AG04450 (cell line): ENCODE measurements around the gene KLHL17. TPM values are rescaled to one million over a fixed set of nuclear protein-coding genes. Genes with fewer than 3 reads are reported as not detected.
"Not testable (repeated sequence)": the region's sequence is repeated elsewhere in the genome, so short reads cannot be mapped to it uniquely, and the experiment has no call there.

Experiments used
- CTCF ChIA-PET: fragments of 300-600, 350-600 bp; formaldehyde crosslinking; extraction: SDS; loops from one replicate; lab custom pipeline; 2022; ENCODE audit warnings: antibody characterized with exemption, inconsistent platforms; lab: Charles Lee
- POLR2A ChIA-PET: fragments of 350-600 bp; formaldehyde crosslinking; extraction: SDS; loops from one replicate; lab custom pipeline; 2021; ENCODE audit warnings: antibody characterized with exemption, inconsistent platforms; lab: Yijun Ruan, JAX
- DNase-seq: peaks from one replicate; pipeline ENCODE4 v3.0.0-alpha.2; 2011; ENCODE audit warnings: low read depth, low spot score
- H3K27ac ChIP-seq: one replicate; pipeline ENCODE4 v1.5.1; 2012; ENCODE audit warnings: low read depth, low read length, control low read depth
- H3K27me3 ChIP-seq: one replicate; pipeline ENCODE4 v1.6.0; 2012; ENCODE audit warnings: low read length; ENCODE audit not compliant: control insufficient read depth, insufficient read depth
- H3K4me3 ChIP-seq: 2 replicates; pipeline ENCODE4 v1.5.1; 2011; ENCODE audit warnings: mild to moderate bottlenecking, low read depth, low read length, control low read depth
- H3K9me3 ChIP-seq: 2 replicates; pipeline ENCODE4 v1.5.1; 2012; ENCODE audit warnings: low read length; ENCODE audit not compliant: control insufficient read depth, insufficient read depth
- polyA plus RNA-seq: library from polyadenylated mRNA; depleted of rRNA; stranded (reverse); fragments of >200 nt; gene quantifications from 2 replicates; pipeline ENCODE4 v1.2.3, GENCODE V29; 2011
- TF ChIP-seq, protein P1 (sequence below): IDR thresholded peaks from 2 replicates; pipeline ENCODE4 v1.5.1; 2011; ENCODE audit warnings: low read depth, low read length, control low read depth, inconsistent platforms

Gene KLHL17
- polyA plus RNA-seq, 1 experiment, result 5.5 TPM

DNA sequence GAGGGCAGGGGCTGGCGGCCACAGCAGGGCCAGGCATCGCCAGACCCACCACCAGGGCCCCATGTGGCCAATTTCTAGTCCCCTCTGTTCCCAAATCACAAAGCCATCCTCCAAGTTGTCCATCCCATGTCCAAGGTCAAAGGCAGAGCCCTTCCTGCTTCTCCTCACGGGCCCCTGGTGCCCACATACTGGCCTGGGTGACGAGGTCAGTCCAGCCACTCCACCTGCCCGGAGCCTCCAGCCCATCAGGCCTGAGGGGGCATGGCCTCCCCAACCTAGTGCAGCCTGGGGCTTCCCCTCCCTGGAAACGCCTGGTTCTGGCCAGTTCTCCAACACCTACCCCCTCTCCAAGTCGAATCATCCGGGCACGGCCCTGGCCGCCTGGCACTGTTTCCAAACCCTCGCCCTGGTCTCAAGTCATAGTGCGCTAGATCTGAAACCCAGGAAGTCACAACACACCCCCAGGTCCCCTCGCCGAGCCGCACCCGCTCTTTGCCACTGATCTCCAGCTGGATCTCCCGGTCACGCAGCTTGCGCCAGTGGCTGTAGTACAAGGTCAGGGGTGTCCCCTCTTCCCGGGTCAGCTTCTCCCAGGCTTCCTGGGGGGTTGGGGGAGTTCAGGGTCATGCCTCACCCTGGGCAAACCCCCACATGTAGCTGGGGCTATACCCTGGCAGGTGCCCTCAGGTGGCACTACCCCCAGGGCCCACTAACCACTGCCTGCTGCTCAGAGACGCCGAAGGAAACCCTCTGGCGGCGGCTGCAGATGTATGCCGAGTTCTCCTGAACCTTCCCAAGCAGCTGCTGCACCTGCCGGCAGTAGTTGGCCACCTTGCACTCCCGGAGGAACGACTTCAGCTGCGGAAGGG, 14.5 kb upstream of the KLHL17 start:
- TF ChIP-seq, protein P1, sequence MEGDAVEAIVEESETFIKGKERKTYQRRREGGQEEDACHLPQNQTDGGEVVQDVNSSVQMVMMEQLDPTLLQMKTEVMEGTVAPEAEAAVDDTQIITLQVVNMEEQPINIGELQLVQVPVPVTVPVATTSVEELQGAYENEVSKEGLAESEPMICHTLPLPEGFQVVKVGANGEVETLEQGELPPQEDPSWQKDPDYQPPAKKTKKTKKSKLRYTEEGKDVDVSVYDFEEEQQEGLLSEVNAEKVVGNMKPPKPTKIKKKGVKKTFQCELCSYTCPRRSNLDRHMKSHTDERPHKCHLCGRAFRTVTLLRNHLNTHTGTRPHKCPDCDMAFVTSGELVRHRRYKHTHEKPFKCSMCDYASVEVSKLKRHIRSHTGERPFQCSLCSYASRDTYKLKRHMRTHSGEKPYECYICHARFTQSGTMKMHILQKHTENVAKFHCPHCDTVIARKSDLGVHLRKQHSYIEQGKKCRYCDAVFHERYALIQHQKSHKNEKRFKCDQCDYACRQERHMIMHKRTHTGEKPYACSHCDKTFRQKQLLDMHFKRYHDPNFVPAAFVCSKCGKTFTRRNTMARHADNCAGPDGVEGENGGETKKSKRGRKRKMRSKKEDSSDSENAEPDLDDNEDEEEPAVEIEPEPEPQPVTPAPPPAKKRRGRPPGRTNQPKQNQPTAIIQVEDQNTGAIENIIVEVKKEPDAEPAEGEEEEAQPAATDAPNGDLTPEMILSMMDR, result no peak
- Histone ChIP-seq H3K27me3 (no peaks in the 10 kb centered on the region), H3K9me3 (no peaks in the 10 kb centered on the region; the same call in 1 of the 2 replicates), H3K4me3 (no peak overlapping the region), H3K27ac (no peak overlapping the region)
- DNase-seq, result no peak
- CTCF ChIA-PET, result interaction anchor here (1.0 kb wide), 1 partner anchor 77 kb away, joined by 3 read pairs; no protein-coding TSS in a partner anchor
- POLR2A ChIA-PET, result no interaction called here

- H3K4me3 ChIP-seq, H3K27ac ChIP-seq, POLR2A ChIA-PET, H3K27me3 ChIP-seq, DNase-seq, H3K9me3 ChIP-seq: not testable (repeated sequence)
- CTCF ChIA-PET, result interaction anchor here (1.0 kb wide), 1 partner anchor 78 kb away, joined by 3 read pairs; no protein-coding TSS in a partner anchor
Measured at GRCh38 chr1:946811-947210, 13.6 kb upstream of the KLHL17 start.

DNA sequence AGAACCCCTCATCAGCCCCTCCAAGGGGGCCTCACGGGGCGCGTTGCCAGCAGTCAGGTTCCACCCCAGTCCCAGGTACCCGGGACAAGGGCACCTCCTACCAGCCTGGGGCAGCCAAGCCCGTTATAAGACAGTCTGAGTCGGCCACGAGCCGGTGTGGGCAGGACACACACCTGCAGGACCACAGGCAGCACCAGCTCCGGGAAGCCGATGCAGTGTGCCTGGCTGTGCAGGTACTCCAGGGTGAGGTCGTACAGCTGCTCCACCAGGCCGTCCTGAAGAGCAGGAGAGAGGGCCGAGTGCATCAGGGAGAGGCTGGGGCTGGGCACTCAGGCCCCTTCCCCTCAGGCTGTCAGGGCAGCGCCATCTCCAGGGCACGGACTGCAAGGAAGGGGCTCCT, 12.4 kb upstream of the KLHL17 start:
- H3K9me3 ChIP-seq, result no peaks in the 10 kb centered on the region; the same call in 1 of the 2 replicates
- POLR2A ChIA-PET, result no interaction called here
- no peak for DNase-seq
- no peak overlapping the region for H3K4me3 ChIP-seq
- CTCF ChIA-PET, result no interaction called here
- no peak overlapping the region for H3K27ac ChIP-seq
- TF ChIP-seq, protein P1, result no peak
- no peaks in the 10 kb centered on the region for H3K27me3 ChIP-seq

DNA sequence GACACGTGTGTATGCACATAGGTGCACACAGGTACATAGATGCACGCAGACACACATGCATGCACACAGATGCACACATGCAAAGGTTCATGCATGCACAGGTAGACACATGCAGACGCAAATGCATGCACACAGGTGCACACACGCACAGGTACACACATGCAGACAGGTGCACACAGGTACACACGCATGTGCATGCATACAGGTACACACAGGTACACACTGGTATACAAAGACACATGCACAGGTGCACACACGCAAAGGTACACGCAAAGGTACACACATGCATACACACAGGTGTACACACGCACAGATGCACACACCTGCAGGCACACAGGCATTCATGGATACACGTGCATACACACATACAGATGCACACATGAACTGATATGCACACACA, 10.1 kb upstream of the KLHL17 start:
- POLR2A ChIA-PET, result no interaction called here

GRCh38 chr1:950881-951280, 9.5 kb upstream of the KLHL17 start:
- TF ChIP-seq, protein P1, result no peak

More for the DNA sequence above, 10.1 kb upstream of the KLHL17 start:
- no peak overlapping the region for H3K4me3 ChIP-seq
- no peak overlapping the region for H3K27ac ChIP-seq
- no peak for DNase-seq
- TF ChIP-seq, protein P1, result no peak
- H3K27me3 ChIP-seq, result no peaks in the 10 kb centered on the region
- no peaks in the 10 kb centered on the region; the same call in 1 of the 2 replicates for H3K9me3 ChIP-seq
- CTCF ChIA-PET, result no interaction called here

More at GRCh38 chr1:950881-951280, 9.5 kb upstream of the KLHL17 start:
- Histone ChIP-seq H3K27me3 (no peaks in the 10 kb centered on the region), H3K9me3 (no peaks in the 10 kb centered on the region; the same call in 1 of the 2 replicates), H3K4me3 (no peak overlapping the region), H3K27ac (no peak overlapping the region)
- ChIA-PET CTCF (interaction anchor here (2.0 kb wide), 1 partner anchor 46 kb away, joined by 12 read pairs; no protein-coding TSS in a partner anchor), POLR2A (no interaction called here)
- no peak for DNase-seq
